Fibroblast of skin of left quadriceps (primary cell): ENCODE data around the gene CCNK.

Experiments used
- DNase-seq, 2 experiments: peaks; one replicate each; pipeline ENCODE4 v3.0.0-alpha.2; 2013; ENCODE audit warnings: low read depth in 2 of 2

The CCNK gene

DNA sequence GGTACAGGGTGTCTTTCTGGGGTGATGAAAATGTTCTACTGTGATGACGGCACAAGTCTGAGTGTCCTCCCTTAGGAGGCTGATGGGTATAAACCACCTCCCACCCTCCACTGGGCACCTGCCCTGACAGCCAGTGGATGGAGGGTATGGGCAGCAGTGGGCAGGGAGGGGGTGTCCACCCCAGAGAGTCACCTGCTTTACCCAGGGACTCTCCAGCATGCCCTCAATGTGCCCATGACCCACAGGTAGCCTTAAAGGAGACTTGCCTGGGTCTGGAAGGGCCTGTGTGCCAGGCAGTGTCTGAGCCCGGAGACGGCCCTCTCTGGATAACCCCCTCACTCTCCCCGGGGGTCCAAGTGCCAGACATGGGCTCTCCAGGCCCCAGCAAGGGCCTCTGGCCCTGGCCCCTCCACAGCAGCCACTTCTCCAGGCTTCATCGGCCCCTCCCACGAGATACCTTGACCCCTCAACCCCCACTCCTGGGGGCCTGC lies 38.8 kb downstream of the CCNK start:
- DNase-seq: no peak

DNA sequence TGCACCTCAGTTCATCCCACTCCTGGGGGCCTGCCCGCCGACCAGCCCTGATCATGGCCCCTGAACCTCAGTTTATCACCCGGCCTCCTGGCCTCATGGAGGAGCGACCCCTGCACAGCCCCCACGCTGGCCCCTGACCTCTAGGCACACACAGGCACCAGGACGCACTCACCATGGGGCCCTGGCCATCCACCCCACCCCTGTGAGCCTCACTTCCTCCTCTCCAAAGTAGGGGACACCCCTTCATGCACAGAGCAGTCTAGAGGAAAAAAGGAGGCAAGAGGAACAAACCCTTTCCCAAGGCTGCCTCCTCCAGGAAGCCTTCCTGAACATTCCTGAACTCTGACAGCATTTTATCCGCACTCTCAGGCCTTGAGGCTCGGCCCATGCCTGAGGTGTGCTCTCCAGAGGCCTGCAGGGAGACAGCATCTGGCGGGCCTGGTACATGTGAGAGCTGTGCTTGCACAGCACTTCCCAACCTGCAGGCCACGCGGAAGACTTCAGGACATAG lies 39.4 kb downstream of the CCNK start:
- no peak for DNase-seq

DNA sequence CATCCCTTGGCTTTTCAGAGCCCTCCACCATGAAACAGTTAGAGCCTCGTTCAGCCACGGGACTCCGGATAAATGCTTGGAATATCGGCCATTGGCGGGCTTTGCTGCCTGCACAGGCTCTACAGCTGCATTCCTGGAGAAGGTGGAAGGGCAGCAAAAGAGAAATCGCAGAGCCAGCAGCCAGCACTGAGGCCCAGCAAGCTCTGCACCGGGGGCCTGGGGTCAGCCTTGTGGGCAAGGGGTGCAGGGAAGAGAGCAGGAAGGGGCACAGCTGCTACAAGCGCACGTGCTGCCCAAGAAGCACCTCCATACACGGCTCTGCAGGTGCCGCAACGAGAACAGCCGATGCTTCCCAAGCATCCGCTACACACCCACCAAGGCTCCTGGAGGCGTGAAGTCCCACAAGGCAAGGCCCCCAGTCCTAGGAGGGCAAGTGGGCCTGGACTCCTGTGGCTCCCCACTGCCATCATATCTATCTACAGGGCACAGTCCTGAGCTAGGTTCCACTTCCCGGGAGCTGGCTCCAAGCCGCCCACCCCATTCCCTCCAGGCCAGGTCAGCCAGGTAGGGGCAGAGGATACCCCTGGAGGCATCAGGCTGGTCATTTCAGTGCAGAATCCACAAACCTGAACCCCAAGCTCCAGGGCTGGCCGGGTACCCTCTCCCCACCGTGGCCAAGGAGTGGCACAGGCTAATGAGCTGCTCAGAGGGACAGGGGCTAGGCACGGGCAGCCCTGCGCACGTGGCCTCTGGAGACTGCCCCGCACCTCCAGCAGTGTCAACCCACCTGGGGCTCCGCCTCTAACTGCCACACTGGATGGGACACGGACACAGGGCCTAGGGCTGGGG lies 40.2 kb downstream of the CCNK start:
- DNase-seq: no peak

DNA sequence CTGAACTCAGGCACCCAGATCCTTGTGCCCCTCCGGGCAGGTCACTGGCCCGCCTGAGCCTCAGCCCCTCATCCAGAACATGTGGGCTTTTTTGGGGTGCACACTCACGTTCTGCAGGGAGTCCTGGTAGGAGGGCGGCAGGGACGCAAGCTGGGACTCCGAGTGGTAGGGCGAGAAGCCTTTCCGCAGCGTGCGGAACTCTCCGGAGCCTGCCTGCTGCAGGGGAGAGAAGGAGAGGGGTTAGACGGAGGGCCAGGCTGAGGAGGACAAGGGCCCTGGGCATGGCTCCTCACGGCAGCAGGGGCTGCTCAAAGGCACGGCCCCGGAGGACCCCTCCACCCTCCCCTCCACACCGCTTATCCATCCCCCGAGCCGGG lies 40.8 kb downstream of the CCNK start:
- DNase-seq: no peak

DNA sequence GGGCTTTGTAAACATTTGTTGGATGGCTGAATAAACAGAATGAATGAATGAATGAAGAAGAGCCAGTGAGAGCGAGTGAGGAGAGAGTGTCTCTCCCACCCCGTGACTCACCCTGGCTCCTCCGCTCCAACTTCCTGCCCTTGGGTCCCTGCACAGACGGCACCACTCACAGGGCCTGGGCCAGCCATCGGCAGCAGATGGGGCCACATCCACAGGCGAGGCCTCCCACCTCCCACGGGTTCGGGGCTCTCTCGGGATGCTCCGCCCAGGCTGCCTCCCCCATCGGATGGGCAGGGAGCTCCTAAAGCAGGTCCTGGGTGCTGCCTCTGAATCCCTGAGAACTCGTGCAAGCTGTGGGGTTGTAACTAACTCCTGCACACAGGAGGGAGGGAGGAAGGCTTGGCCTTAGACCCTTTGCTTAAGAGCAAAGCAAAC lies 41.3 kb downstream of the CCNK start:
- DNase-seq: peak in 1 of 2 experiments; percentile 26

DNA sequence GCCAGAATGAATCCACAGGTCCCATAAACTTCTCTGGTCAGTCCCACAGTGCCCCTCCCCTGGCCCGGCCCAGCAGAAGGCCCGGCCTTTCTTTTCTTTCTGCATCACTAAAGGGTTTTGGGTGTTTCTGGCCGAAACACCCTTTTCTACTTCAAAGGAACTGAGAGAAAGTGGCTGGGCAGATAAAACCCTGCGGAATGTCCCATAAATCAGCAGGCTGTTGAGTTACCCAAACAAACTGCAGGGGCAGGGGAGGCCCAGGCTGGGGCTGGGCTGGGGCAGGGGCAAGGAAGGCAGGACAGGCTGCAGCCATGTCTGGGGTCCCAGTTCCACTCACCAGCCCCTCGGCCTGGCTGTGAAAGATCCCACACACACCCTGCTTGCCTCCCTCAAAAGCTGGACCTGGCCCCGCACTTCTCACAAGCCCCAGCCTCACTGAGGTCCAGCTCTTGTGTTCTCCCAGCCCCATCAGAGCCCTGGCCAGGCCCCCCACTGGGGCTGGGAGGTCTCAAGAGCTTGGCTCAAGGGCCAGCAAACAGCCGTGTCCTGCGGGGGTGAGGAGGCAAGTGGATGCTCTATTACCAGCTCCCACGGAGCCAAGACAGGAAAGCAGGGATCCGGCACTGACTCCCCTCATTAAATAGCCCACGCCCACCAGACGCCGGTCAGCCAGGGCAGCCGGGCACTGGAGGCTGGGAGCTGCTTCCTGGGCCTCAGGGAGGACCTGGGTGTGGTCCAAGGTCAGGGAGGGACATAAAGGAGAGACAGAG lies 41.9 kb downstream of the CCNK start:
- no peak for DNase-seq

DNA sequence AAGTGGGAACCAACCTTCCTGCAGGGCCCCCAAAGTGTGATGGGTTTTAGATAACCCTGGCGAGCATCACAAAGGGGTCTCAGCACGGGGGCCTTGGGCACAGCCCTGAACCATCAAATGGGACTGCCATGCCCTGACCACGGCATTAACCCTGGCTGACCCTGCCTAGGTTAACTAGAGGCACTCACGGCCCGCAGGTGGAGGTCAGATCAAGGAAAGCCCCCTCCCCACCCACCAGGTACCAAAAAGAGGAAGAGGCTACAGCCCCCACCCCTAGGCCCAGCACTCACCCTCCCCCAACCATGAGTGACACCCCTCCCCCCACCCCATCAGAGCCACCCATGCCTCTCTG lies 42.5 kb downstream of the CCNK start:
- no peak for DNase-seq

DNA sequence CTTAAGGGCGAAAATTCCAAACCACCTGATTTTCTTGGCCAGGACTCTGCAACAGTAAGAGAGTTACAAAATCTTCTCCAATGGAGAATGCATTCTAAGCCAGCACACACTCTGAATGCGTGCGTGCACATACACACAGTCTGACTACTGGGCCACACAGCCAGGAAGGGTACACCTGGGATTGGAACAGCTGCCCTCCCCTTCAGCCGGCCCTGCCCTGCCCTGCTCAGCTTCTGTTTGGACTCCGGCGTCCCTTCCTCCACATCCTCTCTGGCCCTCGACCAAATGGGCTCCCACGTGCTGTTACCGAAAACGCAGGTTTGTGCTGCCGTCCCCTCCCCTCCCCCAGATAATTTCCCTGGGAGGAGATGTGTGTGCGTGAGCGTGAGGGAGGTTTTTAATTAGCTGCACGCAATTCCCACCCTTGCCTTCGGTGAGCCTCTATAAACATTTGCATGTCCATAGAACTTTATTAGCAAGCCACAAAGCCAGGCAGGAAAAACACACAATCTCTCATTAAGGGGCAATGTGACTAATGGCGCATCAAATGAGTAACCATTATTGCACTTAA lies 43.0 kb downstream of the CCNK start:
- no peak for DNase-seq

DNA sequence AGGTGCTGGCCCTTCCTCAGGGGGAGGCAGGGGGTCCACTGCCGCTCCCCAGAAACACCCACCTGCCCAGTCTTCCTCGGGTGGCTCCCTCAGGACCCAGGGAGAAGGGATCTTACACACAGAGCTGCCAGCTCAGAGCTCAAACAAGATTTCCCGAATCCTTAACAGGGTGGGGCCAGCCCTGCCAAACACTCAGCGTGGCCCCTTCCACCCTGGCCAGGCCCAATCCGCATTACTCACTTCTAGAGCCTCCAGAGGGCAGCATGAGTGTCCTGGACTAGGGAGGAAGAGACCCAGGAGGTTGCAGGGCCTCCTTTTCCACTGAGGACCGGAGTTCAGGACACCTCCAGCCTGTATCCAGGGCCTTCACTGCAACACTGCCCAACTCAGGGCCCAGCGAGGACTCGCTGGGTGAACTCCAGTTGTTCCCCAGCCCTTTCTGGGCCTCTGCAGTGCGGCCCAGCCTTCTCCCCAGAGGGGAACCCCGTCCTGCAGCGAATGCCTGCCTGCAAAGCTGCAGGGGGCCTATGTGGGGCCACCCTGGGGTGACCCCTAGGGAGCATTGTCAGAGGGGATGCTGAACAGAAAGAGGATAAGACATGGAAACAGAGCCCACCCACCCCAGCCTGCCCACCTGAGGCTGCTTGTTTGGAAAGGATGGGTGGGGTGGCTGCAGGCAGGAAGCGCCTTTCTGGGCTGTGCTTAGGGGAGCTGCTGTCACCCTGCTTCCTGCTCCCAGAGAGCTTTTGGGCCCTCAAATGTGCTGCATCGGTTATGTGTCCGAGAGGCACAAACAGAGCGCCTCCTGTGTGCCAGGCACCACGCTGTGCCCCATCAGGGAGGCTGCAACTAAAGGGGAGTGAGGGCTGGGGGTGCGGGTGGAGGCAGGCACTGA lies 43.8 kb downstream of the CCNK start:
- peak in 1 of 2 experiments; percentile 23 for DNase-seq

DNA sequence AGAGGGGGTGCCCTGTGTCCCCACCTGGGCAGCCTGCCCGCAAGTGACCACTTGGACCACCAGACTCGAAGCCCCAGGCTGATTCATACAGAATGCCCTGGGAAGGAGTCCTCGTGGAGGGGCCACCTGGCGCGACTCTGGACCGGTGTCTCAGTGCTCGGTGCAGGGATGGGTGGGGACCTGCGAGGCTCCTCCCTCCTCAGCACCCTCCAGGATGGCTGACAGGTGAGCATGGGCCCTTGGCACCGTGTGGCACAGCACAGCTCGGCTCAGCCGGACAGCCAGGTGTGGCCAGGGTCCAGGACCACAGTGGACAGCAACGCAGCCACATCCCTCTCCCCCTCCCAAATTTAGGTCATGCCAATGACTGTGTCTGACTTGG lies 44.5 kb downstream of the CCNK start:
- no peak for DNase-seq

DNA sequence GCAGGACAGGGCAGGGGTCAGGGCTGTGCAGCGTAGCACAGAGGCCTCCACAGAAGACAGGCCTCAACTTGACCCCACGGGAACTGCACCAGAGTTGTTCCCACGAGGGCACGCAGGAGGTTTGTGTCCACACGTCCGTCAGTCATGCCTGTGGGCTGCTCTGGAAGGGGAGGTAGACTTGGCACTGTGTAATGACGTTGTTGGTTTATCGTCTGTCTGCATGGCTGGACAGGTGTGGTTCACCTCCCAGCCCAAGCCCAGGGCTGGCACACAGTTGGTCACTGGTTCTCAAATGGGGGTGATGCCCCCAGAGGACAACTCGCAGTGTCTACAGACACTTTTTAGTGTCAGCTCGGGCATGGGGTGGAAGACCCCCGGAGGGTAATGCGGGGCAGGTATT lies 45.8 kb downstream of the CCNK start:
- DNase-seq: no peak

DNA sequence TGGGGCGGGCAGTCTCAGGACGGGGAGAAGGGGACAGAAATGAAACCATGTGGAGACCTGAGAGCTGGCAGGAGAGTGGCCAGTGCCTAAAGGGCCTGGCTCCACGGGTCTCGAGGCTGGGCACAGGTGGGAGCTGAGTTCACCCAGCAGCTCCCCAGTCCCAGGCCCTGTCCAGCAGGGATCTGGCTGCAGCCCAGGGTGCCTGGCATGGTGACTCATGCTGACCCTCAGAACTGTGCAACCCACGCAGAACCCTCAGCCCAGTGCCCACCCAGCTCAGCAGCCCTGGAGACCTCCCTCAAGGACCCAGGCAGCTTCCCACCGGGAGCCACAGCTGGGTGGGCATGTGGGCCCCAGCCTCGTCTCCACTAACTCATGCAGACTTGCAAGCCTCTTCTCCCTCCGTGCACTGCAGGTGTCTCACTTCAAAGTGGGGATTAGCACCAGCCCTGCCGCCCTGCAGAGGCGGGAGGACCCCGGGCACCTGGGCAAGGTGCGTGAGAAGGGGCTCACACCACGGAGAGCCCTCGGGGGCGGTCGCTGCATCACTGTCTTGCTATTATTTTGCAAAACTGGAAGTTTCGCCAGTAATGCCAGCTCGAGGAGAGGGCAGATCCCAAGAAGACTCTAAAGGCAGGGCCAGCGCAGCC lies 46.3 kb downstream of the CCNK start:
- no peak for DNase-seq

DNA sequence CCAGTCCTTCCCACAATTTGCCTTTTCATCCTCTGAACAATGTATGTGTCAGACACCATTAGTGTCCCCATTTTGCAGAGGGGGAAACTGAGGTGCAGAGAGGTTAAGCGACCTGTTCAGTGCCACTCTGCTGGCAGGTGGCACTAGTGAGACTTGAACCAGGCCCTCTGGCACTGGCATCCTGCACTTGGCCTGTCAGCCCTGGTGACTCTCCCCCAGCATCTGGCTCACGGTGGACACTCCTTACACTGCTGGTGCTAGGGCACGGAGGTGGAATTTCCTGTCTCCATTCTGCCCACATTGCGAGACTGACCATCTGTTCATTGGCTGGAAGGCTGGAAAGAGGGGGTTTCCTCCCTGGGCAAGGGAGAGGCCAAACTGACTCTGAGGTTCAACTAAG lies 48.7 kb downstream of the CCNK start:
- DNase-seq: no peak

DNA sequence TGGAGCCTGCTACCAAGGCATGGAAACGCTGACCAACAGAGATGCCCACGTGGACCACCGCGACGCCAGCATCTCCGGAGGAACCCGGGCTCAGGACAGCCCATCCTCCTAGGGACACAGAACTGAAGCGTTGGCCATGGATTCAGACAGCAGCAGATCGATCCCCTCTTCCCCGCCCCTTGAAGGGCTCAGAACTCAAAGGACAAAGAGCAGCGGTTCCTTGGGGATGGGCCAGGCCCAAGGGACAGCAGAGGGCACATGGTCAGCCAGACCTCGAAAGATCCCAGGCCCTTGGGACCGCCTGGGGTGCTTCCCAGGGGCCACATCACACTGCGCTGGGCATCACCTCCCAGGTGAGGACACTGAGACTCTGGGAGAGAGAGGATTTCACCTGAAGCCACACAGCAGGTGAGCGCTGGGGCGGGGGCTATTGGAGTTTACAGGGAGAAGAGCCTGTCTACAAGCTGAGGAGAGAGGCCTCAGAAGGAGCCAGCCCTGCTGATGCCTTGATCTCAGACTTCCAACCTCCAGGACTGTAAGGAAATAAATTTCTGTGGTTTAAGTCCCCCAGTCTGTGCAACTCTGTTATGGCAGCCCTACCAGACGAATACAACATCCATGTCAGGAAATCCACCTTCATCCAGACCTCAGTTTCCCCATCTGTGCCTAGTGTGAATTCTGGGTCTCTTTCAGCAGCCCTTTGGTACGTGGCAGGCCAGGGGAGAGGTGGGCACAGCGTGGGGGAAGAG lies 49.4 kb downstream of the CCNK start:
- DNase-seq: no peak

DNA sequence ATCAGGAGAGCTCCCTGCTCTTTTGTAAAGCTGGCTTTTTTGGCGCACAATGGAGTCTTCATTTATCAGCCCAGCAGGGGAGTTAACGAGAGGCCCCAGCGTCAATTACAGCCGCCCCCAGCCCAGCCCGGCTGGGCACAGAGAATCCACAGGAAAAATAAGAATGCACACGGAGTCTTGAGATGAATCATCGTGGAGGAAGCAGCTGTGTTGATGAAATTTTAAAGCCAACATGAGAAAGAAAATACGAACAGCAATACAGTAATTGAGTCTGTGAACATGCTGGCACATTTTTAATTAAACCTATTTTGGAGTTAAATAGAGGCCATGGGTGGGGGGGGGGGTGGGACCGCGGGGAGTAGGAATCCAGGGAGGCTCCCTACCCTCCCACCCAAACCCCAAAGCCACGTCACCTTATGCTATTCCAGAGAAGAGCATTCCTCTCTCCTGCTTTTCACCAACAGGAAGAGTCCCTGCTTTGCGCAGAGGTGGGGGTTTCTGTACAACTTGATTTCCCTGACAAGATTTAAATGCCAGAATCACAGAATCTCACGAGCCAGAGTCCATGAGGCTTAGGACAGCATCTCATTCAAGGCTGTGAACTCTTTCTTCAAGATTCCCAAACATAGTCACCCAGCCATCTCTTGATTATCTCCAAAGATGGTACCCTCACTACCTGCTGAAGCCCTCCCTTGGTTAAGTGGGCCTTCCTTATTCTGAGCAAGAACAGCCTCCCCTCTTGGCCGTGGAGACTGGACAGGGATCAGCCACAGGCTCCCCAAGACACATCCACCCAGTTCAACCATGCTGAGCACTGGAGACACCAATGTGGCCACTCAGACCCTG lies 50.3 kb downstream of the CCNK start:
- peak; percentile 61 to 63 for DNase-seq

DNA sequence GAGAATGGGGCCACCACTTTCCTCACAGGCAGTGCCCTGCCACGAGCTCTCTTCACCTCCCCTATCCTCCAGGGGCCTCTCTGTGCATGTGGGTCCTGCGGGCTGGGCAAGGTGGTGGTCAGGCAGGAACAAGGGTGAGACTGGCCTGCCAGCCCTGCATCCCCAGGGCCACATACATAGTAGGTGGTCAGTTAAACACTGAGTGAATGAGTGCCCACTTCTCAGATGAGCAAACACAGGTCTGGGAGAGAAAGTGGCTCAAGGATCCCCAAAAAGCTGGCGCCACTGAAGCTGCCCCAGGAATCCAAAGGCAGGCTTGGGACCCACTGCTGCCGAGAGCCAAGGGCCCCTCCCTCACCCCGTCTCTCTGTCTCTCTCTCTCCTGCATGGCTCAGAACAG lies 51.1 kb downstream of the CCNK start:
- no peak for DNase-seq

DNA sequence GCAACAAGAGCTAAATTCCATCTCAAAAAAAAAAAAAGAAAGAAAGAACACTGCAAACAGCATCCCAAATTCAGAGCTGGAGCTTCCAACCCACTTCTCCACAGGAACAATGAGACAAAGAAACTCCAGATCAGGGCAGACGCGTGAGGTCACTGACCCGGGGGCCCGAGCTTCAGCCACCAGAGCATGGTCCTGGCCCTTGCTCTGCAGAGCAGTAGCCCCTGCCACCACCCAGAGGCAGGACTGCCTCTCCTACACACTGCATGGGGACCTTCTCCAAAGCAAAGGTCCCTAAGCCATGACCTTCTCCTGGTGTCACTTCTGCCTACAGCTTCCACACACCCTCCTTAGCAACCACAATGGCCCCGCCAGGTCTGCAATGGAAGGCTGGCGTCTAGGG lies 53.1 kb downstream of the CCNK start:
- DNase-seq: no peak

DNA sequence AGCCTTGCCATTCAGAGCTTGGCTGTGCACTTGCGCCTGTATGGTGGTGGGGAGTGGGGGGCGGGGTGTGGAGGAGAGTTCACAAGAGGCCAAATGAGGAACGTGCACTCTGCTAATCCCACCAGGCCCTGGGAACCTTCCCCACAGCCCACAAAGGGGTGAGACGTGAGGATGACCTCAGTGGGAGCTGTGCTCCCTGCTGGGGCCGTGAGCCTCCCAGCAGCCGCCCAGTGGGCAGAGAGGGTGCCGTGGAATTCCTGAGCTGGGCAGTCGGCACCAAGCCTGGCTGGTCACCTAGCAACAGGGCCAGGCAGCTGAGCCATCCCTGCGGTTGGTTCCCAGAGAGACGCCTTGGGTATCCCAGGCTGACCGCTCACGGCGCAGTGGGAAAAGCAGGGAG lies 53.7 kb downstream of the CCNK start:
- no peak for DNase-seq

DNA sequence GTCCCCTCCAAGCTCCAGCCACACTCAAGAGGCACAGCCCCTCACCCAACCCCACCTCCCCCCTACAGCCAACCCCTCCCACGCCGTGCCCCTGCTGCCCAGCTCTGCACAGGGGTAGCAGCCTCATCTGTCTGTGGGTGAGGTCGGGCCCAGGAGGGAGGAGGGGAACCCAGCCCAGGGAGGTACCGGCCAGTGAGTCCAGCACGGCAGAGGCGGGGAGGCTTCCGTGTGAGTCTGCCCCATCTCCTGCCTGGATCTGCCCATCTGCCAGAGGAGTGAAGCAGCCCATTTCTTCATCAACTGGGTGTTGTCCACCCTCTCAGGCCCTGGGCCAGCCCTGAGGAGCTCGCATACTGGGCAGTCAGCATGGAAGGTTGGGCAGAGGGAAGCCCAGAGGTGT lies 54.2 kb downstream of the CCNK start:
- no peak for DNase-seq
